ENCODE measurements around the gene PSD2.

Gene PSD2

DNA sequence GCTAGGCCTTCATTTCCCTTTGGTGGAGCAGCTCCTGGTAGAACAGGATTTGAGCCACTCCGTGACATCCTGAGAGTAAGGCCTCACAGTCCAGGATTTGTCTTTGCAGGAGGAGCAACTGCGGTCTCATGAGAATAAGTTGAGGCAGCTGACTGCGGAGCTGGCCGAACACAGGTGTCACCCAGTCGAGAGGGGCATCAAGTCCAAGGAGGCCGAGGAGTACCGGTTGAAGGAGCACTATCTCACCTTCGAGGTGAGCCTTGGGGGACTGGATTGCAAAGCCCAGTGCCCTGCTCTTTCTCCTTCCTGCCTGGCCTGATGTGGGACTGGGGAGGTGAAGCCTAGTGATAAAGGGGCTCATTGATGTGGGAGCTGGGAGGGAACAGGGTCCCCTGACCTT is 44.3 kb downstream of the PSD2 start:
- DNase-seq, result no peak

DNA sequence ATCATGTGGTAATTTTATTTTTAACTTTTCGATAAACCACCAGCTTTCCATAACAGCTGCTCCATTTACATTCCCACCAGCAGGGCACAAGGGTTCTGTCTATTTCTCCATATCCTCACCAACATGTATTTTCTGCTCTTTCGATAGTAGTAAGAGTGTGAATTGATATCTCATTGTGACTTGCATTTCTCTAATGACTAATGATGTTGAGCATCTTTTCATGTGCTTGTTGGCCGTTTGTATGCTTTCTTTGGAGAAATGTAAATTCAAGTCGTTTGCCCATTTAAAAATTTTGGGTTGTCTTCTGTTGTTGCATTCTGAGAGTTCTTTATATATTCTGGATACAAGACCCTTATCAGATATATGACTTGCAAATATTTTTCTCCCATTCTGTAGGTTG is 45.9 kb downstream of the PSD2 start:
- DNase-seq, result no peak

- DNase-seq, result no peak
Observed at GRCh38 chr5:139842321-139842720, 46.7 kb downstream of the PSD2 start.

GRCh38 chr5:139843991-139844390 is 48.4 kb downstream of the PSD2 start:
- no peak for DNase-seq

GRCh38 chr5:139844472-139845145 is 49.0 kb downstream of the PSD2 start:
- peak; percentile 57 for DNase-seq

- no peak for DNase-seq
Observed at GRCh38 chr5:139845846-139846681, 50.5 kb downstream of the PSD2 start.

DNA sequence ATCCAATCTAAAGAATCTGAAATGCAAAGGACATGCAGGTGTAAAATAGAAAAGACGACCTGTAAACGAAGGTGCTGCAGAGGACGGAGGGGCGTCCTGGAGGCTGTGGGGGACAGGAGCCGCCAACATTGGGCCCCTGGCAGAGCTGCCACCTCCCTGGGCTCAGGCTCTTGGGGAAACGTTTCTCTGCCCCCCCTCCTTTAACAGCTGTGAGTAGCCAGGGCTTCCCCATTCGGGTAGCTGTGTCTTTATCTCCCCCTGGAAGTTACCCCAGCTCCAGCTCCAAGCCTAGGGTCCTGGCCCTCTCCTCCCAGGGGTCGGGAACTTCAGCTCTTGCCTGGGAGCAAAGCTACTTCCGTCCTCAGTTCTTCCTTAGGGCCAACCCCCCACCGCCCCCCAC is 51.5 kb downstream of the PSD2 start:
- no peak for DNase-seq

- DNase-seq, result peak; percentile 63
Observed at GRCh38 chr5:139847790-139848507, 52.3 kb downstream of the PSD2 start.

GRCh38 chr5:139848508-139849100 is 53.0 kb downstream of the PSD2 start:
- DNase-seq, result peak; percentile 14

GRCh38 chr5:139849501-139849900 is 53.9 kb downstream of the PSD2 start:
- DNase-seq, result no peak

DNA sequence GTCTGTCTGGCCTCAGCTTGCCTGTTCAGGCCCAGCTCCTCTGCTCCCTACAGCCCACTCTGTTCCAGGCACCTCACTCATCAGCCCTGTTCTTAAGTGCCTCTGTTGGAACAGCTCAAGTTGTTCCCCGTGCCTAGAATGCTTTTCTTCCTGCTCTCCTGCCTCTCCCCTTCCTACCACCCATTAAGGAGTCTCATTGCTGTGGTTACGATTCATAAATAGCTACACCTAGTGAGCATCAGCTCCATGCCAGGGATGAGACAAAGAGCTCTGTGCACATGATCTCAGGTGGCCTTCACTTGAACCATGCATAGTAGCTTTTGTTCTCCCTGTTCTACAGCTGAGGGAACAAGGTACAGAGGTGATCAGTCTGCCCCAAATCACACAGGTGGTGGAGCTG is 54.3 kb downstream of the PSD2 start:
- no peak for DNase-seq

GRCh38 chr5:139850423-139851016 is 54.9 kb downstream of the PSD2 start:
- DNase-seq, result no peak

DNA sequence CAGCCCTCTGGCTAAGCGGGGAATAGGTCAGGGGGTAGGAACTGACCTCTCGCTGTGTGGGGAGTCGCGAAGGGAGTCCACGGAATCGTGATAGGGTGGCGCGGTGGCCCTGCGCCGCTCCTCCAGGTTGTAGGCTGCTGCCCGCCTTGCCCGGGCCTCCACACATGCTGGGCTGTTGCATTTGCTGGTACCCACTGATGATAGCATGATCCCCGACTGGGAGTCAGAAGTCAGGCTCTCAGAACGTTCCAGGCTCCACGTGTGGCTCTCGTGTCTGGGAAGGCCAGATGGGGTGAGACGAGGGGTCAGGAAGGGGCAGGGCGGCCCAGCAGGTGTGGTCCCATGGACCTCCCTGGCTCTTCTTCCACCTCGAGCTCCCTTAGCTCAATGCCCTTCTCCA is 56.0 kb downstream of the PSD2 start:
- DNase-seq, result no peak

GRCh38 chr5:139852696-139853095 is 57.1 kb downstream of the PSD2 start:
- DNase-seq, result no peak

DNA sequence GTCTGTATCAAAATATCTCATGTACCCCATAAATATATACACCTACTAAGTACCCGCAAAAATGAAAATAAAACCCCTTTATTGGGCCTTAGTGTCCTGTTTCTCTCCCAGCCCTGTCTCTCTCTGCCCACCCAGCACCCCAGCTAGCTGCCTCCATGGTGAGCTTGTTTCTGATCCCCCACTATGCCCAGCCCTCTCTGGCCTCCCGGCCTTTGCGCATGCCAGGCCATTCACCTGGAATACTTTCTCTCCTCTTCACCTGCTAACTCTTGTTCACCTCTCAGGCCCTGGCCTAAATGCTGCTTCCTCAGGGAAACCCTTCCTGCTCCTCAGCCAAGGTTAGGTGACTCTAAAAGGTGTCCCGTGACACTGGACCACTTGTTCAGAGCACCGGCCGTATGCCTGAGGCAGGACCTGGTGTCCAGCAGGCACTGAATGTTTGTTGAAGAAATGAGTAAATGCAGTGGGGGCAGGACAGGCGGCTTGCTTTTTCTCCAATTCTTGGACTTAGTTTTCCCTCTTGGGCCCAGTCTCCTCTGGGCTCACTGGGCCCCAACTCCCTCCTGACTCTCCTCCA is 58.5 kb downstream of the PSD2 start:
- DNase-seq, result no peak

DNA sequence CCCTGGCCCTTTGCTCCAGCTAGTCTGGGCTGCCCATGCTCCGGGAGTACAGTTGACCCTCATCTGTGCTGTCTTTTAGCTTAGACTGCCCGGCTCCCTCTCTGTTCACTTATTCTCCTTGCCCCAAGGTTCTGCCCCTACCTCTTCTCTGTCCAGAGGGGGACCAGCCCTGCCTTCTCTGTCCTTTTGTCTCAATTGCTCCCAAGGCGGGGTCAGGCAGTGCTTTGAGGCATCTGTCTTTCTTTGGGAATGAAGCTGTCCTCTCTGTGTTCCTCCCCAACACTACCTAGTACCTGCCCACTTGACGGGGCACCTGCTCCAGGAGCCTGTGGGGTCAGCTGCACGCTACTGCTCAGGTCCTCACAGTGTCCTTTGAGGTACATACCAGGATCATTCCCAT is 59.3 kb downstream of the PSD2 start:
- no peak for DNase-seq

DNA sequence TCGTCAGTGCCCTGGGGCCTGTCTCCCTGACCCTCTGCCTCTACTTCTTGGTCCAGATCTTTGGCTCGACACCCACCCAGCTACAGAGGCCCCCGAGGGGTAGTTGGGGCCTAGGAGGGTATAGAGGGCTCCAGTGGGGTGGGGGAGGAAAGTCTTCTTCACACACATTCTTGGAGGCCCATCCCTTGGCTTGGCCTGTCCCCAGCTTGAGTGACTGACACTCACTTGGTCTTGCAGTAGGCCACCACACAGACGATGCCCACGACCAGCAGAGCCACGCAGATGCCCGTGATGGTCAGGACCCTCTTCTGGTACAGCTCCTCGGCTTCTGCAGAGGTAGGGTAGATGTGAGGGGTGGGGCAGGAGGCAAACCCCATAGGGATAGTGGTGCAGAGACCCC is 59.8 kb downstream of the PSD2 start:
- DNase-seq, result no peak

DNA sequence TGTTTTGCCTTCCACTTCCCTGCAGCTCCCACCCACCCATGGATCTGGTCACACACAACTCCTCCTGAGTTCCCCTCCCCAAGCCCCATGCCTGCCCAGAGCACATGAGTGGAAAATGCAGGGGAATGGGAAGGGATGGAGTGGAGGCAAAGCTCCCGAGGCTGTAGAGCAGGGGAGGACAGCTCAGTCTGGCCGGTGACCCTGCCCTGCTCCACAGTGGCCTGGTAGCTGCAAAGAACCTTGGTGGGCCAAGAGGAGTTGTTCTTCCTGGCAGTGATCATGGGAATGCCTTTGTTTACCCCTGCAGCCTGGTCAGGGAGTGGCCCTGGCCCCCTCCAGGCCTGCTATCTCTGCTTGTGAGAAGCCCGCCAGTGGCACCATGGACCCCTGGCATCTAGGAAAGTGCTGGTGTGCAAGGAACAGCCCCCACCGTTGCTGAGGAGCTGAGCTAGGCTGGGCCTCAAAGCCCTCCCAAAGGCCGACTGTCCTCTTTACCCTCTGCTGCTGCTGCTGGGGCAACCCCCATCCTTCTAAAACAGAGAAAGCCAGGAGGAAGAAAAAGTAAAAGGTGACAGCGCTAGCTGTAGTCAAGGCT is 60.4 kb downstream of the PSD2 start:
- DNase-seq, result no peak

- DNase-seq, result no peak
Observed at GRCh38 chr5:139856714-139857113, 61.1 kb downstream of the PSD2 start.

GRCh38 chr5:139859013-139859412 is 63.4 kb downstream of the PSD2 start:
- no peak for DNase-seq

DNA sequence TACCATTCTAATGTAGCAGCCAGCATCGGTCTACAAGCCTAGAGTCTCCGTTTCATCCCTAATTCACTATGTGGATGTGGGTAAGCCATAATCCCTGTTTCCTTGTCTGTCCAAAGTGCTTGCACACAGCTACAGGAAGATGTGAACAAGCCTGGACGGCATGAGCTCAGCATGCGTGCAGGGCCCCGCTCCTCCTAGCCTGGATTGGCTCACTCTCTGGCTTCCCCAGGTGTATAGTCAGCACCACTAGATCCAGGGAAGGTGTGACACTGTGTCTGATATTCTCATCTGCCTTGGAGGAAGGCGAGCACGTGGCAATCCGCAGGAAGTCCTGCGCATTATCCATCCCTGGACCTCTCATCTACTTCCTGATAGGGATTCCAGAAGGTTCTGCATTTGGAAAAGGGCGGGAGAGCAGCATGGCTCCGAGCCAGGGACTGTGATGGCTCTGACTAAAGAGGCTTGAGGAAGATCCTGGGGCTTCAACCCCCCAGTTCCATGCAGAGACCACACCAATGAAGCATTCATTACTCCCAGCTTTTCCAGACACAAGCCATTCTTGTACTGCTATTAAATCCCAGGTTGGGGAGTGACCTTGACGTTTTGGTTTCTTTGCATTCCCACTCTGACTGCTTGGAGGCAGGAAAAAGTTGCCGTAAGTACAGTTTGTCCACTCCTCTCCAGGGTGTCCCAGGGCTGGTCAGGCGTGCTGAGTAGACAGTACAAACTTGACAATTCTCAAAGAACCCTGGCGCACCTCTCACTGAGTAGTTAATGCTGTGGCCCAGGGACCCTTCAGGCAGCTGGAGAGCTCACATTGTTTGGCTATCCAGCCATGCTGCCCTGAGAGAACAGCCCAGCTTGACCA is 65.6 kb downstream of the PSD2 start:
- no peak for DNase-seq
